HG03175 (cell line): ENCODE measurements around the gene CYP2R1.

Experiments used
- ATAC-seq: cut with Tn5 transposase; IDR thresholded peaks from one replicate; pipeline ENCODE4 v1.9.1; 2021; ENCODE audit warnings: mild to moderate bottlenecking, moderate library complexity; ENCODE audit not compliant: unreplicated experiment

Gene CYP2R1

DNA sequence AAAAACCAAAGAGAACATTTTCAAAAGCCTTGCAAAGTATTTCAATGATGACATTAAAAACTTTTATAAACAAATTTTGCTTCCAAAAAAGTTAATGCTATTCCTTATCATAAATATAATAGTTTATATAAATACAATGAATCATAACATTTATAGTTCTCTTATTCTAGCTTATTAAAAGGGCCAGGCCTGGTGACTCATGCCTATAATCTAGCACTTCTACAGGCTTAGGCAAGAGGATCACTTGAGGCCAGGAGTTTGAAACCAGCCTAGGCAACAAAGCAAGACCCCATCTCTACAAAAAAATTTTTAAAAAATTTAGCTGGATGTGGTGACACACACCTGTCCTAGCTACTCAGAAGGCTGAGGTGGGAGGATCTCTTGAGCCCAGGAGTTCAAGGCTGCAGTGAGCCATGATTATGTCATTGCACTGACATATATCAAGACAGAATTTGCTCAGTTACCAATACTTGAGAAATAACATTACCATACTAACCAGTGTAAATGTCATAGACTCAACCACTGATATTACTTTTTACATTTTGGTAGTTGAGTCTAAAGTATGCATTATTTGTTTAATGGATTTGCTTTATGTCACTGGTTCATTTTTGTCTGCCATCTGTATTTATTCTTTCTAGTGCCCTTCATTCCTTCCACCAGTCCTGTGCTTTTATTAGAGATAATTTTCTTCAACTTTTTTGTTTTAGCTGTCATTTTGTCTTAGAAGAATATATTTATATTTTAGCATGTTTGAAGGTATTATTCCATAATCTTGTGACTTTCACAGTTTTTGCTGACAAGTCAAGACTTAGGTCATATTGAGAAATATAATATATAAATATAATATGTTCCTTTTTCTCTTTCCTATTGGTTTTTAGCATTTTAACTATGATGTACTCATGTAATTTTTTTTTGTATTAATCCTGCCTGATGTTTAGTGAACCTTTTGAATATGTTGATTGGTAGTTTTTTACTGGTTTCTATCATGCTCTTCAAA, 56.2 kb downstream of the CYP2R1 start:
- ATAC-seq, result no peak
